Duodenal mucosa (tissue), 2 donors: ENCODE data around the gene HMGA1.
A peak's percentile ranks its signal among the peaks of the same experiment; 100 is the strongest.

Experiments used
- H3K27ac ChIP-seq: one replicate; pipeline ENCODE4 v1.7.0; 2013; ENCODE audit warnings: low read depth, low read length
- H3K27me3 ChIP-seq, 2 donors: one replicate each; pipeline ENCODE4 v1.7.0; 2013; ENCODE audit warnings: low read length in 2 of 2, control low read depth in 1 of 2; ENCODE audit not compliant: insufficient read depth in 2 of 2, control insufficient read depth in 1 of 2
- H3K36me3 ChIP-seq, 2 donors: one replicate each; pipeline ENCODE4 v1.7.0; 2013; ENCODE audit warnings: low read length in 2 of 2, control low read depth in 1 of 2; ENCODE audit not compliant: insufficient read depth in 2 of 2, control insufficient read depth in 1 of 2
- H3K4me1 ChIP-seq, 2 donors: one replicate each; pipeline ENCODE4 v1.7.0; 2013; ENCODE audit warnings: low read length in 2 of 2, control low read depth in 1 of 2; ENCODE audit not compliant: insufficient read depth in 2 of 2, control insufficient read depth in 1 of 2
- H3K4me3 ChIP-seq, 2 donors: one replicate each; pipeline ENCODE4 v1.7.0; 2013; ENCODE audit warnings: low read length in 2 of 2, low read depth in 1 of 2
- H3K9ac ChIP-seq, 2 donors: one replicate each; pipeline ENCODE4 v1.7.0; 2013; ENCODE audit warnings: low read length in 2 of 2, low read depth in 1 of 2
- H3K9me3 ChIP-seq, 2 donors: one replicate each; pipeline ENCODE4 v1.7.0; 2013; ENCODE audit warnings: low read length in 2 of 2, control low read depth in 1 of 2; ENCODE audit not compliant: control insufficient read depth in 1 of 2

The HMGA1 gene

DNA sequence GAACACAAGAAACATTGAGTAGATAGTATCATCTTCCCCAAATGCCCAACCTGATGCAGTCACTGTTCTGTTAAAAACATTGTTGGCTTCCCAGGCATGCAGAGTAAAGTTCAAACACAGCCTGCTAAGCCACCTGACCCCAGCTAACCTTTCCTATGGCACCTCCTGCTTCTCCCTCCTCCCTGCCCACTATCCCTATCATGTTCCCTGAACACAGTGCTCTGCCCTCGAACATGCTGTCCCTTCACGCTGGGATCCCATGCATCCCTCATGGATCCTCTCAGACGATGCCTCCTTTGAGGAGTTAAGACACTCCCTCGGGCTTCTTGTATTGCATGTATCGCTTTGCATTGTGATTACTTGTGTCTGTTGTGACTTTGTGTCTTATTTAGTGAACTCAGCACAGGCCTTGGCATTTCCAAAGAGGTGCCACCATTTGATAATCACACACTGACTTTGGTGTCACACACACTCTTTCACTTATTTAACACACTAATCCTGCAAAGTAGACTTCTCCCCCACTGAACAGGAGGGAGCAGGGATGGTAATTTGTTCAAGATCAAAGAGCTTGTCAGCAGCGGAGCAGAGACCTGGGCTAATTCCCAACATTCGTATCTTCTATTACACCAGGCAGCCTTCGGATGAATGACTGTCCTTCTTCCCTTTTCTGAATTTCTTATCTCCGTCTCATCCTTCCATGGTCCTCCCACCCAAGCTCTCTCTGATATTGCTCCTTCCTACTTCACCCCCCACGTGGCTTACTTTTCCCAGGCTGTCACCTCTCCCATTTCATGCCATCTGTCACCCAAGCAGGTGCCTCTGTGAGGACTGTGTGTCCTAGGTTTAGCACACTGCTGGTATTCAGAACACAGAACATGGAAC is 40.4 kb downstream of the HMGA1 start:
- H3K9ac ChIP-seq: no peak overlapping the region
- H3K4me1 ChIP-seq: no peaks in the 10 kb centered on the region
- no peaks in the 10 kb centered on the region for H3K27me3 ChIP-seq
- H3K27ac ChIP-seq: no peak overlapping the region
- H3K4me3 ChIP-seq: no peak overlapping the region
- H3K36me3 ChIP-seq: peaks cover 0 to 10% of the 10 kb centered on the region in 2 donors
- no peaks in the 10 kb centered on the region for H3K9me3 ChIP-seq

DNA sequence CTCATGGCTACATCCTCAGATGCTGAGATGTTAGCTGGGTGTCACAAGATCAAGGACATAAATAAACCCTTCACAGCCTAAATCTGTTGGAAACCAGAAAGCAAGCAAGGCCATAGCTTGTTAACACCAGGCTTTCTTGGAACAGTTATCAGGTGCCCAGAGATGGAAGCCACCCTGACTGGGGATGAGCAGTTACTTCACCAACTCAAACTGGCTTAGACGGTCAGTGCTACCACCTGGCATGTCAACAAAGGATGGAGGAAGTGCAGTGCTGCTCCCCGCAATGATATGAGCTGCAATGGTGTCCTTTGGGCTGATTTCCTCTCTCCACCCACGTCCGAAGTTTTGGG is 41.1 kb downstream of the HMGA1 start:
- no peaks in the 10 kb centered on the region for H3K4me1 ChIP-seq
- no peaks in the 10 kb centered on the region for H3K27me3 ChIP-seq
- no peak overlapping the region for H3K9ac ChIP-seq
- peaks cover 0 to 10% of the 10 kb centered on the region in 2 donors for H3K36me3 ChIP-seq
- H3K27ac ChIP-seq: no peak overlapping the region
- H3K4me3 ChIP-seq: no peak overlapping the region
- no peaks in the 10 kb centered on the region for H3K9me3 ChIP-seq

DNA sequence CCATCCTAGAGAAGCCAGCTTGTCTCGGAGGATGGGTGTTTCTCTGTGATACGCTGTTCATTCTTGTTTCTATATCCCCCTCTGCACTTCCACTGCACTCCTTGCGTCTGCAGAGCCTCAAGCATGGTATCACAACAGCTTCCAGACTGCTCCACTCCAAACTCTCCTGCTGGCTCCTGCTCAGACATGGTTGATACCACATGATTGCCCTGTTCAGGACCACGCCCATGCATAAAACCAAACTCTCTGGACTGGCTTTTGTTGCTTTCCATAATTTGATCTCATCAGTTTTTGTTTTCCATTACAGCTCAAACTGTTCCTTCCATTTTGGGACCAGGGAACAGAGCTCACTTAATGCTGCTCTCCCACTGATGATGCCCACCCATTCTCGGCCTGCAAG is 42.2 kb downstream of the HMGA1 start:
- Histone ChIP-seq H3K9ac (no peak overlapping the region), H3K27me3 (no peaks in the 10 kb centered on the region), H3K27ac (no peak overlapping the region), H3K9me3 (no peaks in the 10 kb centered on the region), H3K4me1 (peaks cover 1 to 2% of the 10 kb centered on the region in 2 donors), H3K36me3 (peaks cover 0 to 14% of the 10 kb centered on the region in 2 donors), H3K4me3 (no peak overlapping the region)

DNA sequence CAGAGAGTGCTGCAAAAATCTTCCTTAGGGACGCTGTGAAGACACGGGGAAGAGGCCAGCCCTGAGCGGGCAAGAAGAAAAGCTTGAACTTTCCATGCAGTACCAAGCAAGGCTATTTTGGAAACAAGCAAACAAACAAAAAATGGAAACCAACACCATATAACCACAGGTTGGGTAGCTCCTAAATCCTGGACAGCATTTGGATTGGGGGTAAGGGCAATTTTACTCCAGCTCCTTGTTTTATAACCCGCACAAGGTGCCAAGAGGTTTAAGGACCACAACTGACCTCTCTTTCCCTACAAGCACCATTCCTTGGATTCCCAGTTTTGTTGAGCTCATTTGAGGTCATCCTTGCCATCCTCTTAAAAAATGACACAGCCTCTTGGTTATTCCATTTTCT is 43.5 kb downstream of the HMGA1 start:
- no peak overlapping the region for H3K9ac ChIP-seq
- H3K27ac ChIP-seq: no peak overlapping the region
- H3K4me3 ChIP-seq: no peak overlapping the region
- no peaks in the 10 kb centered on the region for H3K27me3 ChIP-seq
- H3K4me1 ChIP-seq: peaks cover 7 to 8% of the 10 kb centered on the region in 2 donors
- H3K9me3 ChIP-seq: no peaks in the 10 kb centered on the region
- peaks cover 0 to 26% of the 10 kb centered on the region in 2 donors for H3K36me3 ChIP-seq

DNA sequence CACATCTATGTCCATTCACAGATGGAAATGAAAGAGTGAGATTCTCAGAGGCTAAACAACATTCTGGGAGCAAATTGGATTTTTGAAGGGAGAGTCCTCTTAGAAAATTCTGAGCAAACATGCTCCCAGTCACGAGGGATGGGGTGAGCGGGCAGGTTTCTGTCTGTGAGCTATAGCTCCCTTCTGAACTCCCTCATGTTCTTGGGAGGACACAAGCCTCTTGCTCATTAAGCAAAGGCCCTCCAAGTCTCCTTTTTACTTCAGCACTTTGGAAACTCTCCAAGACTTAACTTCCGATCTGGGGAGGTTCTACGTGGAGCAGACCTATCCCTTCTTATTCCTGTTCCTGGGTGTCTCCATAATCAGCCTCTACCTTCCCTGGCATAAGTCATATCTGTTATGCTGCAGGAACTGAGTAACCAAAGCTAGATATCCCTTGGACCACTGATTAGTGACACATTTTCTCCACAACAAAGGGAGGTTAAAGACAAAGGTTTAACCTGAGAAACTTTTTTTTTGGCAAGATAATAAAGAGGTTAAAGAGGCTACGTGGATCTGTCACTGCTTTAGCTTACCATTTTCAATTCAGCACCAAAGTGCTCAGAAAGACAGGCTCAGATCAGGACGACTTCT is 45.1 kb downstream of the HMGA1 start:
- H3K4me1 ChIP-seq: peaks cover 7 to 14% of the 10 kb centered on the region in 2 donors

DNA sequence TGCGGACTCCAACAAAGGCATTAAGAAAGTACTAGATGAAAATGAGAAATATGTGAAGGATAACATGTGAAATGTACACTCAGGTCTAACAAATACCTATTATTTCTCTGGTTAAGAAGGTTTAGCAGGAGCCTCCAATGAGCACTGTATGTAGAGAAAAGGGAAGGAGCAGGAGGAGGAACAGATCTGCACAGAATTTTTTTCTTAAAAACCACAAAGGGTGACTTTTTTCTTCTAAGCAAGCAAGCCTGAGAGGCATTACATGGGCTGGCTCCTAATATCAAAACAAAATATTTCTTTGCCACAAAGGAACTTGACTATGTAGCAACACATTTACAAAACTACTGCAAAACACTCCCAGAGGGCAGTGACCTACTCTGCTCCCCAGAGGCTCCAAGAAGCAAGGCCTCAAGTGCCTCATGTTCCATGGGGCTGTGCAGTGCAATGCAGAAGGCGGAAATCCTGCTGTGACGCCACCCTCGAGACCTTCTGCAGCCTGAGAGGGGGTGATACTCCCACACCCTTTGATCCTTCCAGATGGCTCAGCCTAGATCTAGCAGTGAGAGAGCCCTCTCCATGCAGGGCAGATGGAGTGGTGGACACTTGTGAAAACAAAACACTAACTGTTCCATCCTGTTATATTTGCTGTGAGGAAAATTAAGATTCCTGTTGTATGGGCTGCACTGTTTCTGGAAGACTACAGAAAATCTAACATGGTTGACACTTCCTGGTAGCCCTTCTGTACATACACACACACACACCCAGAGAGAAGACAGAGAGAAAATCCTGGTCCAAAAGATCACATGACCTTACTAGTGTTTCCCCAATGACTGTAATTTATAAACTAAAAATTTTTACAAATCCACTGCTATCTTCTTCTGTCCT is 48.1 kb downstream of the HMGA1 start:
- no peaks in the 10 kb centered on the region for H3K27me3 ChIP-seq
- H3K4me3 ChIP-seq: no peak overlapping the region
- H3K9ac ChIP-seq: no peak overlapping the region
- peaks cover 7 to 20% of the 10 kb centered on the region in 2 donors for H3K4me1 ChIP-seq
- no peaks in the 10 kb centered on the region for H3K9me3 ChIP-seq
- peaks cover 0 to 27% of the 10 kb centered on the region in 2 donors for H3K36me3 ChIP-seq
- H3K27ac ChIP-seq: peak overlapping the region; percentile 6

More for the DNA sequence above, 45.1 kb downstream of the HMGA1 start:
- no peak overlapping the region for H3K27ac ChIP-seq
- H3K27me3 ChIP-seq: no peaks in the 10 kb centered on the region
- no peak overlapping the region for H3K9ac ChIP-seq
- peaks cover 0 to 29% of the 10 kb centered on the region in 2 donors for H3K36me3 ChIP-seq
- no peak overlapping the region for H3K4me3 ChIP-seq
- H3K9me3 ChIP-seq: no peaks in the 10 kb centered on the region

DNA sequence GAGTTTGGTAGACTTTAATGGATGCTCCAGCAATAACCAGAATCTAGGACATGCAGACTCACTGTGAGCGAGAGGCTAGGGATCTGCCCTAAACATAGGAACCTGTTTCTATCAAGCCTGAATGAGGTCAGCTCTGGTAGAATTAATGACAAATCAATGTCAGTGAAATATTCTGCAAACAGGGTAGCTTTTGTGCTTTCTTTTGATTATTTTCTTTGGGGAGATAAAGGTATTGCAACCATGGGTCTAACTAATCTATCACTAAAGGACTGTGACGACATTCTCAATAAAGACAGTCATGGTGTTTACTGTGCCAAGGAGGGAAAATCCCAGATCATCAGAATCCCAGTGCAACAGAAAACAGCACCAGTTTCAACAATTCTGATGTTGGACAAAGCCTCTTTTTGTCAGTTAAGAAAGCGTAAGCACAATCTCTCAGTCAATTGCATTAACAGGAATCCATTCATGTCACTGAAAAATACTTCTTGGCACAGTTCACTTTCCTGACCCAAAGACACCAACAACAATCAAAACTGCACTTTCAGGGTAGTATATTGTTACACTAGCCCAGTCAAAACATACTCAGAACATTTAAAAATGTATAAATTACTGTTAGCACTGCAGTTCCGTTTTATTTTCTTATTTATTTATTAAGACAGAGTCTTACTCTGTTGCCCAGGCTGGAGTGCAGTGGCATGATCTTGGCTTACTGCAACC is 48.9 kb downstream of the HMGA1 start:
- Histone ChIP-seq H3K27me3 (no peaks in the 10 kb centered on the region), H3K27ac (no peak overlapping the region), H3K4me1 (peaks cover 7 to 20% of the 10 kb centered on the region in 2 donors), H3K9me3 (no peaks in the 10 kb centered on the region), H3K9ac (no peak overlapping the region), H3K4me3 (no peak overlapping the region), H3K36me3 (peaks cover 0 to 25% of the 10 kb centered on the region in 2 donors)

DNA sequence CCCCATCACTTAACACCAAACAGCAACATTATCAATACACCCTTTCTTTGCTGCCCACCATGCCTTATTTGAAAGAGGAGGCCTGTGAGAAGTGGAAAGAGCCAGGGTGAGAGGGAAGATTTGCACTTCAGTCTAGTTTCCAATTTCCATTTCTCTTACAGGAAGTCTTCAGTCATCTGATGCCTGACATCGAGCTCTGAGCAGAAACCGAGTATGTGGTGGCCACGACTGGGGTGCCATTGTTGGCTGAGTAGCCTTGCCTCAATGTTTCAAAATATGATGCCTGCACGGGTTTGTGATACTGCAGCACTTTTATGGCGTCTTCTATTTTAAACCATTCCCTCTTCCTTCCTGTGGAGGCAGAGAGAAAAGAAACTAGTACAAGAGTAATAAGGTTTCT is 51.9 kb downstream of the HMGA1 start:
- Histone ChIP-seq H3K36me3 (peaks cover 9 to 38% of the 10 kb centered on the region in 2 donors), H3K4me1 (peaks cover 7 to 20% of the 10 kb centered on the region in 2 donors), H3K27ac (no peak overlapping the region), H3K9me3 (no peaks in the 10 kb centered on the region), H3K4me3 (no peak overlapping the region), H3K27me3 (no peaks in the 10 kb centered on the region), H3K9ac (no peak overlapping the region)

DNA sequence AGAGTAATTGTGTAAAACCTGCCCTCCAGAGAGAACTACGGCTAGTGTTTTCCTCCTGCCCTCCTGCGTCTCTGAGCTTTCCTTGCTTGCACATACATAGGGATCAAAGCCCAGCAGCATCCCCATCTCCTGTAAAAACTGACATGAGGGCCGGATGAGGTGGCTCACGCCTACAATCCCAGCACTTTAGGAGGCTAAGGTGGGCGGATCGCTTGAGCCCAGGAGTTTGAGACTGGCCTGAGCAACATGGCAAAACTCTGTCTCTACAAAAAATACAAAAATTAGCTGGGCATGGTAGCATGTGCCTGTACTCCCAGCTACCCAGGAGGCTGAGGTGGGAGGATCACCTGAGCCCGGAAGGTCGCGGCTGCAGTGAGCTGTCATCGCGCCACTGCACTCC is 52.5 kb downstream of the HMGA1 start:
- Histone ChIP-seq H3K9me3 (no peaks in the 10 kb centered on the region), H3K4me3 (no peak overlapping the region), H3K4me1 (peaks cover 2 to 16% of the 10 kb centered on the region in 2 donors), H3K27ac (no peak overlapping the region), H3K9ac (no peak overlapping the region), H3K36me3 (peaks cover 10 to 38% of the 10 kb centered on the region in 2 donors), H3K27me3 (no peaks in the 10 kb centered on the region)
